Fibroblast of villous mesenchyme (primary cell): ENCODE results near the gene PRKCB. TPM values are rescaled to one million over a fixed set of nuclear protein-coding genes. Genes with fewer than 3 reads are reported as not detected.

Experiments
- DNase-seq: peaks from one replicate; pipeline ENCODE4 v3.0.0-alpha.2; 2010; ENCODE audit warnings: low read depth
- H3K4me3 ChIP-seq: 2 replicates; pipeline ENCODE4 v1.5.1; 2011; ENCODE audit warnings: low read depth, mild to moderate bottlenecking, low read length
- total RNA-seq: library from RNA; depleted of rRNA; stranded (reverse); fragments of >200 nt; gene quantifications from 2 replicates; pipeline ENCODE4 v1.2.3, GENCODE V29; 2012
- TF ChIP-seq, protein P1 (sequence below): IDR thresholded peaks from 2 replicates; pipeline ENCODE4 v1.5.1; 2012; ENCODE audit warnings: low read depth, mild to moderate bottlenecking, low read length; ENCODE audit not compliant: insufficient read depth

The PRKCB gene
- total RNA-seq, 1 donor: not detected

DNA sequence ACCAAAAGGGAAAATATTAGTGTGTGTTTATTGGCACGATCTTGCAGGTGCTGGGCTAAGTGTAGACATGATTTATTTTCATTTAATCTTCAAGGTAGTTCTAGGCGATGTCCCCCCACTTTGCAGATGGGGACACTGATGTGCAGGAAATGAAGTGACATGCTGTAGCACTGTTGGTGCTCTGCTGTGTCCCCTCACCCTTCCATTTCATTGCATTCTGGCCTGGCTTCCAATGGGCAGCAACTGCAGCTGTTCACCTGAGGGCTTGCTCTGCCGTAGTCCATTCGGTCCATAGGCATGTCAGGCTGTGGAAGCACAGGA lies 123.9 kb downstream of the PRKCB start:
- no peak for DNase-seq
- H3K4me3 ChIP-seq: no peak overlapping the region
- TF ChIP-seq, protein P1, sequence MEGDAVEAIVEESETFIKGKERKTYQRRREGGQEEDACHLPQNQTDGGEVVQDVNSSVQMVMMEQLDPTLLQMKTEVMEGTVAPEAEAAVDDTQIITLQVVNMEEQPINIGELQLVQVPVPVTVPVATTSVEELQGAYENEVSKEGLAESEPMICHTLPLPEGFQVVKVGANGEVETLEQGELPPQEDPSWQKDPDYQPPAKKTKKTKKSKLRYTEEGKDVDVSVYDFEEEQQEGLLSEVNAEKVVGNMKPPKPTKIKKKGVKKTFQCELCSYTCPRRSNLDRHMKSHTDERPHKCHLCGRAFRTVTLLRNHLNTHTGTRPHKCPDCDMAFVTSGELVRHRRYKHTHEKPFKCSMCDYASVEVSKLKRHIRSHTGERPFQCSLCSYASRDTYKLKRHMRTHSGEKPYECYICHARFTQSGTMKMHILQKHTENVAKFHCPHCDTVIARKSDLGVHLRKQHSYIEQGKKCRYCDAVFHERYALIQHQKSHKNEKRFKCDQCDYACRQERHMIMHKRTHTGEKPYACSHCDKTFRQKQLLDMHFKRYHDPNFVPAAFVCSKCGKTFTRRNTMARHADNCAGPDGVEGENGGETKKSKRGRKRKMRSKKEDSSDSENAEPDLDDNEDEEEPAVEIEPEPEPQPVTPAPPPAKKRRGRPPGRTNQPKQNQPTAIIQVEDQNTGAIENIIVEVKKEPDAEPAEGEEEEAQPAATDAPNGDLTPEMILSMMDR: no peak

- TF ChIP-seq, protein P1: no peak
- no peak for DNase-seq
Observed at GRCh38 chr16:23960081-23960885, 124.5 kb downstream of the PRKCB start.

DNA sequence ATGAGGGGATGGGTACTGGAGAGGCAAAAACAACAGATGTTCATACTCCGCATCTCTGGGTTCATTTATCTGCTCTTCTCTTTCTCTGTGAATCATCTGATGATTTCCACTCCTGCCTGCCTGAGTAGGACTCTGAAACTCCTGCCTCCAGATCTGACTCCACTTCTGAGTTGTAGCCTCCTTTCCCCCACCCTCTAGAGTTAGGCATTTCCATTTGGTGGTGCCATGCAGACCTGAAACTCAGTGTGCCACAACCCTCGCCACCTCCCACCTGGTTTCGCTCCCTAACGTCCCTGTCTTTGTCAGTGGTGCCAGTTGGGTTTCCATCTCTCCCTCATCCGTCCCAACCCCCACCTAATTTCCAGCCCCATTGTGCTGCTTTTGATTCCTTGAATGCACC lies 126.2 kb downstream of the PRKCB start:
- H3K4me3 ChIP-seq: no peak overlapping the region
- DNase-seq: no peak
- TF ChIP-seq, protein P1: no peak

More at GRCh38 chr16:23960081-23960885, 124.5 kb downstream of the PRKCB start:
- H3K4me3 ChIP-seq: no peak overlapping the region

- TF ChIP-seq, protein P1: no peak
- no peak for DNase-seq
- no peak overlapping the region for H3K4me3 ChIP-seq
Observed at GRCh38 chr16:23964136-23964535, 128.4 kb downstream of the PRKCB start.

GRCh38 chr16:23965137-23965733 lies 129.5 kb downstream of the PRKCB start:
- H3K4me3 ChIP-seq: no peak overlapping the region
- TF ChIP-seq, protein P1: no peak
- DNase-seq: no peak

GRCh38 chr16:23966597-23967394 lies 131.0 kb downstream of the PRKCB start:
- no peak overlapping the region for H3K4me3 ChIP-seq
- no peak for DNase-seq
- TF ChIP-seq, protein P1: no peak
